ENCODE results near the gene MRTFB. TPM values are rescaled to one million over a fixed set of nuclear protein-coding genes. Genes with fewer than 3 reads are reported as not detected.

Gene MRTFB
- total RNA-seq, 1 experiment from 2014 or later = 29.8 TPM

DNA sequence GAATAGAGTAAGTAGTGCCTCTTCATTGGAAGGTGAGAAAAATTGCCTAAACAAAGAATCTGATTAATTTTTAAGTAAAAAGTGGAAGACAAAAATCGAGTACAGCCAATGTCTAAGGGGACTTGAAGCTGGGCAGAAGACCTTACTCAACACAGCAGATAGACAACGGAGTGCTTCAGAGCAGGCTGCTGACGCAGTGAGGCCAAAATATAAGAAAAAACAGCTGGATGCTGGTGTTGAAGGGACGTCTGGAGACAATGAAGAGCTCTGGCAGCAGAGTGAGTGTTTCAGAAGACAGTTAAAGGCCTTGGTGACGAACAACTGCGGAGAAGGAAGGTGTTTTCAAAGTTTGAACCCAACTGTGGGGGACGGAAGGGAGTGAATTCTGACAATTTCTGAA is 169.8 kb downstream of the MRTFB start:
- POLR2A ChIA-PET (ENCODE audit: low non-redundant PET) = no interaction called here

DNA sequence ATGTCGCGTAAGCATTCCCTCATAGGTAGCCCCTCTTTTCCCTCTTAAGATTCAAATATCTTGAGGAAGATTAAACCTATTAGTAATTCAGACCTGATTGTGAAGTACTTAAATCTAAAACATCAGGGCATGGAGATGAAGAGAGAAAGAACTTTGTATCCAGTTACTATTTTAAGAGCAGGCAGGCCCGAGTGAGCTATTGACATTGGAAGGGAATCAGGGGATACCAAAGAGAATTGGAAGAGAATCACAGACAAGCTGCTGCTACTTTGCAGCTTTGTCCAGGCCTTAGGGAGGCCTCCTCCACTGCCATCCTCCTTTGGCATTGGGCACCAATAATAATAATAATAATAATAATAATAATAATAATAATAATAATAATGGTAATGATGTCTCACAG is 170.5 kb downstream of the MRTFB start:
- H3K36me3 ChIP-seq (ENCODE audit: insufficient read depth, low read length, poor library complexity, severe bottlenecking) = peaks cover 7% of the 10 kb centered on the region
- H3K27ac ChIP-seq (ENCODE audit: low read depth, low read length, poor library complexity, severe bottlenecking) = no peak overlapping the region
- ChIA-PET POLR2A (ENCODE audit: low non-redundant PET) (no interaction called here), CTCF (no interaction called here)
- intact Hi-C loops (cut with micrococcal nuclease; ENCODE audit: unreplicated experiment) = loop anchor here (10.0 kb wide), 1 partner anchor 317 kb away; the partner anchor contains the start of gene ERCC4
- H3K27me3 ChIP-seq (replicated peaks; ENCODE audit: insufficient read depth, low read depth, low read length, poor library complexity) = no peaks in the 10 kb centered on the region
- no peak overlapping the region for H3K4me3 ChIP-seq (ENCODE audit: low read depth, low read length, poor library complexity, severe bottlenecking)
- BruUV-seq (replicated peaks) = no TSS peak
- H3K9me3 ChIP-seq (ENCODE audit: low read depth, low read length, poor library complexity, severe bottlenecking) = no peaks in the 10 kb centered on the region
- DNase-seq (ENCODE audit: low spot score) = no peak
- H3K4me1 ChIP-seq (ENCODE audit: insufficient read depth, low read length, poor library complexity, severe bottlenecking) = no peaks in the 10 kb centered on the region
- no peak for TF ChIP-seq EZH2 (IDR thresholded peaks at IDR 0.05; ENCODE audit: borderline replicate concordance, low read depth, low read length, poor library complexity, severe bottlenecking)
- TF ChIP-seq, protein P1, sequence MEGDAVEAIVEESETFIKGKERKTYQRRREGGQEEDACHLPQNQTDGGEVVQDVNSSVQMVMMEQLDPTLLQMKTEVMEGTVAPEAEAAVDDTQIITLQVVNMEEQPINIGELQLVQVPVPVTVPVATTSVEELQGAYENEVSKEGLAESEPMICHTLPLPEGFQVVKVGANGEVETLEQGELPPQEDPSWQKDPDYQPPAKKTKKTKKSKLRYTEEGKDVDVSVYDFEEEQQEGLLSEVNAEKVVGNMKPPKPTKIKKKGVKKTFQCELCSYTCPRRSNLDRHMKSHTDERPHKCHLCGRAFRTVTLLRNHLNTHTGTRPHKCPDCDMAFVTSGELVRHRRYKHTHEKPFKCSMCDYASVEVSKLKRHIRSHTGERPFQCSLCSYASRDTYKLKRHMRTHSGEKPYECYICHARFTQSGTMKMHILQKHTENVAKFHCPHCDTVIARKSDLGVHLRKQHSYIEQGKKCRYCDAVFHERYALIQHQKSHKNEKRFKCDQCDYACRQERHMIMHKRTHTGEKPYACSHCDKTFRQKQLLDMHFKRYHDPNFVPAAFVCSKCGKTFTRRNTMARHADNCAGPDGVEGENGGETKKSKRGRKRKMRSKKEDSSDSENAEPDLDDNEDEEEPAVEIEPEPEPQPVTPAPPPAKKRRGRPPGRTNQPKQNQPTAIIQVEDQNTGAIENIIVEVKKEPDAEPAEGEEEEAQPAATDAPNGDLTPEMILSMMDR (conservative IDR thresholded peaks at IDR 0.05; ENCODE audit: low read depth, low read length) = no peak

More for the DNA sequence above, 169.8 kb downstream of the MRTFB start:
- Histone ChIP-seq H3K27me3 (replicated peaks; ENCODE audit: insufficient read depth, low read depth, low read length, poor library complexity) (no peaks in the 10 kb centered on the region), H3K36me3 (ENCODE audit: insufficient read depth, low read length, poor library complexity, severe bottlenecking) (peaks cover 7% of the 10 kb centered on the region), H3K4me3 (ENCODE audit: low read depth, low read length, poor library complexity, severe bottlenecking) (no peak overlapping the region), H3K4me1 (ENCODE audit: insufficient read depth, low read length, poor library complexity, severe bottlenecking) (no peaks in the 10 kb centered on the region), H3K9me3 (ENCODE audit: low read depth, low read length, poor library complexity, severe bottlenecking) (no peaks in the 10 kb centered on the region), H3K27ac (ENCODE audit: low read depth, low read length, poor library complexity, severe bottlenecking) (no peak overlapping the region)
- BruUV-seq (replicated peaks) = no TSS peak
- TF ChIP-seq, protein P1 (conservative IDR thresholded peaks at IDR 0.05; ENCODE audit: low read depth, low read length) = no peak
- no peak for TF ChIP-seq EZH2 (IDR thresholded peaks at IDR 0.05; ENCODE audit: borderline replicate concordance, low read depth, low read length, poor library complexity, severe bottlenecking)
- DNase-seq (ENCODE audit: low spot score) = no peak
- intact Hi-C loops (cut with micrococcal nuclease; ENCODE audit: unreplicated experiment) = loop anchor here (10.0 kb wide), 1 partner anchor 316 kb away; the partner anchor contains the start of gene ERCC4
- CTCF ChIA-PET = no interaction called here

DNA sequence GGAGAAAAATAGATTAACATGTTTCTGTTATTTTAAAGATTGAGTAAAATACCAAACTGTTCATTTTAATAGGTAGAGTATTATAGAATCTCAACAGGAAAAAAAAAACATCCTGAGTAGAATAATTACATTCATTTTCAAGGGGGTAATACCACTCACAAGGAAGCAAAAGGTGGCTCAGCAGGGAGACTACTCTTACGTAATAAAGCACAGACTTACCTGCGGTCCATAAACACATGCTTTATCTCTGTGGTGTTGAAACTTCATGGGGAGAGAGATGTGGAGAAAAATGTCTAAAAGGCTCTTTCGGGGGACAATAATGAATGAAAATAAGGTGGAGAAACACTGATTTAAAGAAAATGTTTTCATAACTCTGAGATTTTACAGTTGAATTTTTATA is 171.7 kb downstream of the MRTFB start:
- TF ChIP-seq, protein P1 (conservative IDR thresholded peaks at IDR 0.05; ENCODE audit: low read depth, low read length) = no peak
- no peak for TF ChIP-seq EZH2 (IDR thresholded peaks at IDR 0.05; ENCODE audit: borderline replicate concordance, low read depth, low read length, poor library complexity, severe bottlenecking)
- no peak for DNase-seq (ENCODE audit: low spot score)
- Histone ChIP-seq H3K36me3 (ENCODE audit: insufficient read depth, low read length, poor library complexity, severe bottlenecking) (peaks cover 7% of the 10 kb centered on the region), H3K4me1 (ENCODE audit: insufficient read depth, low read length, poor library complexity, severe bottlenecking) (no peaks in the 10 kb centered on the region), H3K27ac (ENCODE audit: low read depth, low read length, poor library complexity, severe bottlenecking) (no peak overlapping the region), H3K27me3 (replicated peaks; ENCODE audit: insufficient read depth, low read depth, low read length, poor library complexity) (no peaks in the 10 kb centered on the region), H3K4me3 (ENCODE audit: low read depth, low read length, poor library complexity, severe bottlenecking) (no peak overlapping the region), H3K9me3 (ENCODE audit: low read depth, low read length, poor library complexity, severe bottlenecking) (no peaks in the 10 kb centered on the region)
- ChIA-PET POLR2A (ENCODE audit: low non-redundant PET) (no interaction called here), CTCF (no interaction called here)
- intact Hi-C loops (cut with micrococcal nuclease; ENCODE audit: unreplicated experiment) = loop anchor here (10.0 kb wide), 1 partner anchor 318 kb away; the partner anchor contains the start of gene ERCC4
- BruUV-seq (replicated peaks) = no TSS peak
